HCT116 (cell line): ENCODE results near the gene CDKN2B-AS1. TPM values are rescaled to one million over a fixed set of nuclear protein-coding genes. Genes with fewer than 3 reads are reported as not detected.

Experiments used
- ATAC-seq: fragments of 200-7000 bp; cut with Tn5 transposase; 2 replicates; pipeline ENCODE4 v1.9.1; 2020; ENCODE audit warnings: mild to moderate bottlenecking, moderate library complexity
- BruUV-seq: library from RNA; stranded (reverse); fragments of 400-500 nt; replicated peaks from 2 replicates; lab custom pipeline; 2021; lab: Mats Ljungman, UMichigan
- CTCF ChIA-PET: fragments of 300-600 bp; sonication (Branson Sonifier 250); formaldehyde crosslinking; loops from one replicate; lab custom pipeline; 2021; ENCODE audit warnings: antibody characterized with exemption; lab: Charles Lee
- POLR2A ChIA-PET: fragments of 300-600, 350-600 bp; sonication (Branson Sonifier 250); formaldehyde crosslinking; loops from one replicate; lab custom pipeline; 2021; ENCODE audit warnings: antibody characterized with exemption; lab: Charles Lee
- RAD21 ChIA-PET, 2 experiments: fragments of 300-600 bp; sonication (Branson Sonifier 250); formaldehyde crosslinking; loops; one replicate each; lab custom pipeline; 2023; ENCODE audit warnings: low total read pairs in 2 of 2; ENCODE audit not compliant: uncharacterized antibody in 2 of 2, unreplicated experiment in 2 of 2, low non-redundant PET in 1 of 2; lab: Charles Lee
- DNase-seq: peaks from one replicate; pipeline ENCODE4 v3.0.0-alpha.2; 2010; ENCODE audit warnings: low read depth, low spot score
- H2AFZ ChIP-seq: fragments of 200-600 bp; shearing (Covaris generic), sonication (generic); 2 replicates; pipeline ENCODE4 v1.6.1; 2017; ENCODE audit warnings: low read depth, mixed run types, mixed read lengths, antibody characterized with exemption, low read length; ENCODE audit not compliant: poor library complexity, severe bottlenecking
- H3K27ac ChIP-seq: 2 replicates; pipeline ENCODE4 v1.5.1; 2012; ENCODE audit warnings: low read depth, low read length
- H3K27me3 ChIP-seq: fragments of 200-600 bp; sonication (generic); 2 replicates; pipeline ENCODE4 v1.6.1; 2016; ENCODE audit warnings: mixed run types, low read length, mixed read lengths; ENCODE audit not compliant: insufficient read depth
- H3K36me3 ChIP-seq, 2 experiments: fragments of 200-500 bp in 1 of 2; fragments of 200-600 bp in 1 of 2; sonication (Bioruptor generic) in 1 of 2; sonication (generic) in 1 of 2; 2 replicates each; pipeline versions ENCODE4 v1.5.1 to v1.6.1; 2014 to 2016; ENCODE audit warnings: low read length in 2 of 2, inconsistent platforms in 1 of 2, mixed read lengths in 1 of 2, mixed run types in 1 of 2; ENCODE audit not compliant: insufficient read depth in 2 of 2, control insufficient read depth in 1 of 2
- H3K4me1 ChIP-seq, 2 experiments: fragments of 200-600 bp in 1 of 2; sonication (generic) in 1 of 2; 2 replicates each; pipeline versions ENCODE4 v1.5.1 to v1.6.1; 2012 to 2017; ENCODE audit warnings: low read length in 2 of 2, inconsistent platforms in 1 of 2, mild to moderate bottlenecking in 1 of 2, mixed read lengths in 1 of 2, mixed run types in 1 of 2, moderate library complexity in 1 of 2; ENCODE audit not compliant: insufficient read depth in 2 of 2, control insufficient read depth in 1 of 2
- H3K4me2 ChIP-seq: fragments of 200-600 bp; sonication (generic); 2 replicates; pipeline ENCODE4 v1.6.1; 2017; ENCODE audit warnings: mixed run types, low read length, mixed read lengths
- H3K4me3 ChIP-seq, 2 experiments: fragments of 200-600 bp in 1 of 2; sonication (generic) in 1 of 2; replicated peaks in 1 of 2; 2 replicates each; pipeline ENCODE4 v1.5.1; 2011 to 2016; ENCODE audit warnings: low read length in 2 of 2, control low read depth in 1 of 2, low read depth in 1 of 2, mild to moderate bottlenecking in 1 of 2, mixed read lengths in 1 of 2, mixed run types in 1 of 2
- H3K79me2 ChIP-seq: fragments of 200-600 bp; sonication (generic); 2 replicates; pipeline ENCODE4 v1.6.1; 2017; ENCODE audit warnings: mild to moderate bottlenecking, mixed run types, low read length, moderate library complexity, mixed read lengths; ENCODE audit not compliant: insufficient read depth
- H3K9ac ChIP-seq: fragments of 200-600 bp; sonication (generic); 2 replicates; pipeline ENCODE4 v1.6.1; 2016; ENCODE audit warnings: low read length, mixed read lengths
- H3K9me2 ChIP-seq: fragments of 200-600 bp; sonication (generic), shearing (Covaris generic); 2 replicates; pipeline ENCODE4 v1.6.1; 2017; ENCODE audit warnings: mixed run types, mild to moderate bottlenecking, moderate library complexity; ENCODE audit not compliant: insufficient read depth
- H3K9me3 ChIP-seq, 2 experiments: fragments of 200-500 bp in 1 of 2; fragments of 200-600 bp in 1 of 2; sonication (Bioruptor generic) in 1 of 2; sonication (generic) in 1 of 2; 2 replicates each; pipeline ENCODE4 v1.6.1; 2014 to 2017; ENCODE audit warnings: low read length in 2 of 2, mixed read lengths in 2 of 2, inconsistent platforms in 1 of 2, low read depth in 1 of 2, mild to moderate bottlenecking in 1 of 2, mixed run types in 1 of 2, moderate library complexity in 1 of 2; ENCODE audit not compliant: control insufficient read depth in 1 of 2, insufficient read depth in 1 of 2
- H4K20me1 ChIP-seq: fragments of 200-600 bp; sonication (generic), shearing (Covaris generic); 2 replicates; pipeline ENCODE4 v1.6.1; 2017; ENCODE audit warnings: mixed run types, mild to moderate bottlenecking, moderate library complexity; ENCODE audit not compliant: insufficient read depth
- EGR1 ChIP-seq: IDR thresholded peaks from 2 replicates; pipeline ENCODE4 v1.6.1; 2012; ENCODE audit warnings: low read depth
- POLR2AphosphoS5 ChIP-seq: IDR thresholded peaks from 2 replicates; pipeline ENCODE4 v1.6.1; 2011; ENCODE audit warnings: mild to moderate bottlenecking, low read depth, low read length, moderate library complexity
- SP1 ChIP-seq: IDR thresholded peaks from 2 replicates; pipeline ENCODE4 v1.6.1; 2012; ENCODE audit warnings: low read depth
- TCF7L2 ChIP-seq: IDR thresholded peaks from 2 replicates; pipeline ENCODE4 v1.7.0; 2011; ENCODE audit warnings: borderline replicate concordance, inconsistent platforms; ENCODE audit not compliant: insufficient read depth, insufficient read length; ENCODE audit errors: extremely low read depth
- ZNF274 ChIP-seq: fragments of 200-500 bp; sonication (Bioruptor generic); IDR thresholded peaks from 2 replicates; pipeline ENCODE4 v1.6.1; 2014; ENCODE audit warnings: mild to moderate bottlenecking, low read depth, low read length, inconsistent platforms
- intact Hi-C: fragments of 100-400 bp; cut with micrococcal nuclease; formaldehyde crosslinking; loops from 2 replicates; pipeline ENCODE4 v1.10.0; 2022
- total RNA-seq: library from RNA; stranded (reverse); gene quantifications from one replicate; pipeline ENCODE4 v1.2.1, GENCODE V29; 2021; ENCODE audit not compliant: unreplicated experiment
- TF ChIP-seq, protein P1 (sequence below), 3 experiments: fragments of 200-600 bp in 1 of 3; sonication (generic) in 1 of 3; IDR thresholded peaks in 2 of 3; conservative IDR thresholded peaks in 1 of 3; 2 replicates each; pipeline ENCODE4 v1.5.1; 2012 to 2017; ENCODE audit warnings: low read depth in 2 of 3, low read length in 2 of 3, antibody characterized with exemption in 1 of 3, borderline replicate concordance in 1 of 3, control low read depth in 1 of 3, mild to moderate bottlenecking in 1 of 3, mixed read lengths in 1 of 3, mixed run types in 1 of 3, moderate library complexity in 1 of 3; ENCODE audit not compliant: insufficient read depth in 1 of 3
- TF ChIP-seq, protein P2 (sequence below): IDR thresholded peaks from 2 replicates; pipeline ENCODE4 v1.6.1; 2011; ENCODE audit warnings: mild to moderate bottlenecking, low read length, moderate library complexity; ENCODE audit not compliant: insufficient replicate concordance; ENCODE audit errors: extremely low read depth
- TF ChIP-seq, protein P3 (sequence below): IDR thresholded peaks from 2 replicates; pipeline ENCODE4 v1.6.1; 2012

The CDKN2B-AS1 gene
- total RNA-seq, 1 experiment from 2014 or later = 1.7 TPM

DNA sequence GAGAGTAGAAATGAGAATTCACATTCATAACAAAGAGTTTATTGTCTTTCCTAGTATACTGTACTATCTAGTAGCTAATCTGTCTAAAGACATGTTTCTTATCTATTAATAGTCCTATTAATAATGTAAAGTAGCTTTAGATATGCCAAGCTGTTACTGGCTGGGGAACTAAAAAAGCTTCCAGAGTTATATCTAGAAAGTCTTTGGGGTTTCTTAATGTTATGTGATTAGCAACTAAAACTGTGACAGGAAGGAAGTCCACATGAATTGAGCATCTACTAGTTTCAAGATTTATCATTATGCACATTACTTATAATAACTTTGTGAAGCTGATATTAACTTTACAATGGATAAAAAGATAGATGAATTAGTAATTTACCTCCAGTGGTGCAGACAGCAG is 137.2 kb downstream of the CDKN2B-AS1 start:
- H3K27ac ChIP-seq = no peak overlapping the region
- no peak overlapping the region for H2AFZ ChIP-seq
- no peaks in the 10 kb centered on the region for H3K4me1 ChIP-seq
- no peaks in the 10 kb centered on the region for H3K36me3 ChIP-seq
- no peak overlapping the region for H3K4me2 ChIP-seq
- intact Hi-C loops = no loop called here
- ChIA-PET CTCF (interaction anchor here (0.8 to 0.9 kb wide), 2 partner anchors 12 to 14 kb away, joined by 3 read pairs; no protein-coding TSS in a partner anchor), RAD21 (interaction anchor here in 1 of 2 experiments (0.7 kb wide), 1 partner anchor 110 kb away, joined by 7 read pairs; no protein-coding TSS in a partner anchor), POLR2A (no interaction called here)
- ATAC-seq (no peak), DNase-seq (no peak)
- H3K9ac ChIP-seq = no peak overlapping the region
- H3K9me3 ChIP-seq = no peaks in the 10 kb centered on the region
- no peaks in the 10 kb centered on the region for H3K27me3 ChIP-seq
- BruUV-seq = no TSS peak
- no peaks in the 10 kb centered on the region for H3K9me2 ChIP-seq
- TF ChIP-seq, protein P1, sequence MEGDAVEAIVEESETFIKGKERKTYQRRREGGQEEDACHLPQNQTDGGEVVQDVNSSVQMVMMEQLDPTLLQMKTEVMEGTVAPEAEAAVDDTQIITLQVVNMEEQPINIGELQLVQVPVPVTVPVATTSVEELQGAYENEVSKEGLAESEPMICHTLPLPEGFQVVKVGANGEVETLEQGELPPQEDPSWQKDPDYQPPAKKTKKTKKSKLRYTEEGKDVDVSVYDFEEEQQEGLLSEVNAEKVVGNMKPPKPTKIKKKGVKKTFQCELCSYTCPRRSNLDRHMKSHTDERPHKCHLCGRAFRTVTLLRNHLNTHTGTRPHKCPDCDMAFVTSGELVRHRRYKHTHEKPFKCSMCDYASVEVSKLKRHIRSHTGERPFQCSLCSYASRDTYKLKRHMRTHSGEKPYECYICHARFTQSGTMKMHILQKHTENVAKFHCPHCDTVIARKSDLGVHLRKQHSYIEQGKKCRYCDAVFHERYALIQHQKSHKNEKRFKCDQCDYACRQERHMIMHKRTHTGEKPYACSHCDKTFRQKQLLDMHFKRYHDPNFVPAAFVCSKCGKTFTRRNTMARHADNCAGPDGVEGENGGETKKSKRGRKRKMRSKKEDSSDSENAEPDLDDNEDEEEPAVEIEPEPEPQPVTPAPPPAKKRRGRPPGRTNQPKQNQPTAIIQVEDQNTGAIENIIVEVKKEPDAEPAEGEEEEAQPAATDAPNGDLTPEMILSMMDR (IDR thresholded peaks at IDR 0.05 in 2 of 3, conservative IDR thresholded peaks at IDR 0.05 in 1 of 3; ENCODE audit: borderline replicate concordance in 1 of 3, insufficient read depth in 1 of 3, low read depth in 2 of 3, low read length in 2 of 3) = no peak
- TF ChIP-seq, protein P2, sequence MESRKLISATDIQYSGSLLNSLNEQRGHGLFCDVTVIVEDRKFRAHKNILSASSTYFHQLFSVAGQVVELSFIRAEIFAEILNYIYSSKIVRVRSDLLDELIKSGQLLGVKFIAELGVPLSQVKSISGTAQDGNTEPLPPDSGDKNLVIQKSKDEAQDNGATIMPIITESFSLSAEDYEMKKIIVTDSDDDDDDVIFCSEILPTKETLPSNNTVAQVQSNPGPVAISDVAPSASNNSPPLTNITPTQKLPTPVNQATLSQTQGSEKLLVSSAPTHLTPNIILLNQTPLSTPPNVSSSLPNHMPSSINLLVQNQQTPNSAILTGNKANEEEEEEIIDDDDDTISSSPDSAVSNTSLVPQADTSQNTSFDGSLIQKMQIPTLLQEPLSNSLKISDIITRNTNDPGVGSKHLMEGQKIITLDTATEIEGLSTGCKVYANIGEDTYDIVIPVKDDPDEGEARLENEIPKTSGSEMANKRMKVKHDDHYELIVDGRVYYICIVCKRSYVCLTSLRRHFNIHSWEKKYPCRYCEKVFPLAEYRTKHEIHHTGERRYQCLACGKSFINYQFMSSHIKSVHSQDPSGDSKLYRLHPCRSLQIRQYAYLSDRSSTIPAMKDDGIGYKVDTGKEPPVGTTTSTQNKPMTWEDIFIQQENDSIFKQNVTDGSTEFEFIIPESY = no peak
- TF ChIP-seq, protein P3, sequence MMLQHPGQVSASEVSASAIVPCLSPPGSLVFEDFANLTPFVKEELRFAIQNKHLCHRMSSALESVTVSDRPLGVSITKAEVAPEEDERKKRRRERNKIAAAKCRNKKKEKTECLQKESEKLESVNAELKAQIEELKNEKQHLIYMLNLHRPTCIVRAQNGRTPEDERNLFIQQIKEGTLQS = no peak
- TF ChIP-seq SP1 (no peak), ZNF274 (no peak), POLR2AphosphoS5 (no peak), TCF7L2 (no peak), EGR1 (no peak)
- H3K79me2 ChIP-seq = no peaks in the 10 kb centered on the region
- H4K20me1 ChIP-seq = no peaks in the 10 kb centered on the region
- H3K4me3 ChIP-seq = no peak overlapping the region
